ENCODE results near the gene TULP4.
A peak's percentile ranks its signal among the peaks of the same experiment; 100 is the strongest.
"Not testable (repeated sequence)": the region's sequence is repeated elsewhere in the genome, so short reads cannot be mapped to it uniquely, and the experiment has no call there.

Gene TULP4

DNA sequence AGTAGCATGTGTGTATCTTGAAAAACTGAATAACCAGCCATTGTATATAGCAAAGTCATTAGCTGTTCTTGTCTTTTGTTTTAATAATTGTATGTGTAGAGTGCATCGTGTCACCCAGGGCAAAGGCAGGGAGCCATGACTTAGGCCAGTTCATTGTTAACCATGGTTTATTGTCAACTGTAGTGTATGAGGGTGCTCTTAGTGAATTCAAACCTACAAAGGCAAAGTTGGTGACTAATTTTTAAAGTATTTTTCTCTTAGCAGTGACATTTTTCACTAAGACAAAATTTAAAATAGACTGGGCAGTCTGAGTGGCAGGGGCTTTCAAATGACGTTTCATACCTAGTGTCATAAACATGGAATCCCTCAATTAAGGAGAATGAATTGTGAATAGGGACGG is 79.0 kb downstream of the TULP4 start (continued):
- TF ChIP-seq, protein P1, sequence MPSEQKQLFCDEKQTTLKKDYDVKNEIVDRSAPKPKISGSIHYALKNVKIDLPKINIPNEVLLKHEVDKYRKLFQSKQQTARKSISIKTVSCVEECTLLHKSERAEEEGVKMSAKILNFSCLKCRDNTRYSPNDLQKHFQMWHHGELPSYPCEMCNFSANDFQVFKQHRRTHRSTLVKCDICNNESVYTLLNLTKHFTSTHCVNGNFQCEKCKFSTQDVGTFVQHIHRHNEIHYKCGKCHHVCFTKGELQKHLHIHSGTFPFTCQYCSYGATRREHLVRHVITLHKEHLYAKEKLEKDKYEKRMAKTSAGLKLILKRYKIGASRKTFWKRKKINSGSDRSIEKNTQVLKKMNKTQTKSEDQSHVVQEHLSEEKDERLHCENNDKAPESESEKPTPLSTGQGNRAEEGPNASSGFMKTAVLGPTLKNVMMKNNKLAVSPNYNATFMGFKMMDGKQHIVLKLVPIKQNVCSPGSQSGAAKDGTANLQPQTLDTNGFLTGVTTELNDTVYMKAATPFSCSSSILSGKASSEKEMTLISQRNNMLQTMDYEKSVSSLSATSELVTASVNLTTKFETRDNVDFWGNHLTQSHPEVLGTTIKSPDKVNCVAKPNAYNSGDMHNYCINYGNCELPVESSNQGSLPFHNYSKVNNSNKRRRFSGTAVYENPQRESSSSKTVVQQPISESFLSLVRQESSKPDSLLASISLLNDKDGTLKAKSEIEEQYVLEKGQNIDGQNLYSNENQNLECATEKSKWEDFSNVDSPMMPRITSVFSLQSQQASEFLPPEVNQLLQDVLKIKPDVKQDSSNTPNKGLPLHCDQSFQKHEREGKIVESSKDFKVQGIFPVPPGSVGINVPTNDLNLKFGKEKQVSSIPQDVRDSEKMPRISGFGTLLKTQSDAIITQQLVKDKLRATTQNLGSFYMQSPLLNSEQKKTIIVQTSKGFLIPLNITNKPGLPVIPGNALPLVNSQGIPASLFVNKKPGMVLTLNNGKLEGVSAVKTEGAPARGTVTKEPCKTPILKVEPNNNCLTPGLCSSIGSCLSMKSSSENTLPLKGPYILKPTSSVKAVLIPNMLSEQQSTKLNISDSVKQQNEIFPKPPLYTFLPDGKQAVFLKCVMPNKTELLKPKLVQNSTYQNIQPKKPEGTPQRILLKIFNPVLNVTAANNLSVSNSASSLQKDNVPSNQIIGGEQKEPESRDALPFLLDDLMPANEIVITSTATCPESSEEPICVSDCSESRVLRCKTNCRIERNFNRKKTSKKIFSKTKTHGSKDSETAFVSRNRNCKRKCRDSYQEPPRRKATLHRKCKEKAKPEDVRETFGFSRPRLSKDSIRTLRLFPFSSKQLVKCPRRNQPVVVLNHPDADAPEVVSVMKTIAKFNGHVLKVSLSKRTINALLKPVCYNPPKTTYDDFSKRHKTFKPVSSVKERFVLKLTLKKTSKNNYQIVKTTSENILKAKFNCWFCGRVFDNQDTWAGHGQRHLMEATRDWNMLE (tag by site-specific recombination; conservative IDR thresholded peaks at IDR 0.05; ENCODE audit: low read depth), result no peak
- TF ChIP-seq ZNF530 (tag by site-specific recombination; IDR thresholded peaks at IDR 0.05; ENCODE audit: low read depth) (no peak), ZNF175 (tag by site-specific recombination; IDR thresholded peaks at IDR 0.05) (no peak)

DNA sequence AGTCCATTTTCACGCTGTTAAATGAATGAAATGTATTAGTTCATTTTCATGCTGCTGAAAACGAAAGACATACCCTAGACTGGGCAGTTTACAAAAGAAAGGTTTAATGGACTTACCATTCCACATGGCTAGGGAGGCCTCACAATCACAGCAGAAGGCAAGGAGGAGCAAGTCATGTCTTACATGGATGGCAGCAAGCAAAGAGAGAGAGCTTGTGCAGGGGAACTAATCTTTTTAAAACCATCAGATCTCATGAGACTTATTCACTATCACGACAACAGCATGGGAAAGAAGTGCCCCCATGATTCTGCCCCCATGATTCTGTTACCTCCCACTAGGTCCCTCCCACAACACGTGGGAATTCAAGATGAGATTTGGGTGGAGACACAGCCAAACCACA is 79.7 kb downstream of the TULP4 start:
- H3K4me1 ChIP-seq (ENCODE audit: control insufficient read depth, insufficient read depth, low read length); H3K9me3 ChIP-seq (ENCODE audit: control insufficient read depth, insufficient read depth, low read depth, low read length); H3K27ac ChIP-seq (ENCODE audit: extremely low read depth, low read depth, low read length); POLR2A ChIA-PET; H3K36me3 ChIP-seq (ENCODE audit: control insufficient read depth in 2 of 2, insufficient read depth in 1 of 2, low read length in 2 of 2); H3K4me3 ChIP-seq (ENCODE audit: low read depth, low read length): not testable (repeated sequence)
- CTCF ChIA-PET, result interaction anchor here (1.0 kb wide), 1 partner anchor 171 kb away, joined by 4 read pairs; no protein-coding TSS in a partner anchor
- peak; percentile 85 for TF ChIP-seq SETDB1 (IDR thresholded peaks at IDR 0.05; ENCODE audit: insufficient read length, low read length)

DNA sequence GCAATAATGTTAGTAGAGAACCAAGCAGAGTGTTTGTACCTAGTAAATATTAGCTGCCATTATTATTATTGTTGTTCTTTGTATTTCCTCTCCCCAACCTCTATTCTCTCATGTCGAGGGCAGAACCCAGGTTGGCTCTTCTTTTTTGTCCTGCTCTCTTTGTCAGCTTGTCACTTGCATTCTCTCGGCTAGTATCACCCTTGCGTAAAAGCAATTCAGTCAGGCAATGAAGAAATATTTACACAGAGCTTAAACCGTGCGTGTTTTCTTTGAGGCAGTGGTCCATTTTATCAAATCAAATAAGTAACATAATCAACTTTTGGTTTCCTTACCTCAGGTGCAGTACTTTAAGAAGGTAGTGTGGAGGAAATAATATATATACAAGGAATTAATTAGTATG is 83.9 kb downstream of the TULP4 start:
- no peak overlapping the region for H3K4me3 ChIP-seq (ENCODE audit: low read depth, low read length)
- CTCF ChIA-PET, result interaction anchor here (0.7 to 1.2 kb wide), 3 partner anchors 111 to 175 kb away, joined by 3 to 4 read pairs (median 3); no protein-coding TSS in a partner anchor
- peaks cover 6% of the 10 kb centered on the region; the same call in 1 of the 2 replicates for H3K4me1 ChIP-seq (ENCODE audit: control insufficient read depth, insufficient read depth, low read length)
- TF ChIP-seq, protein P2, sequence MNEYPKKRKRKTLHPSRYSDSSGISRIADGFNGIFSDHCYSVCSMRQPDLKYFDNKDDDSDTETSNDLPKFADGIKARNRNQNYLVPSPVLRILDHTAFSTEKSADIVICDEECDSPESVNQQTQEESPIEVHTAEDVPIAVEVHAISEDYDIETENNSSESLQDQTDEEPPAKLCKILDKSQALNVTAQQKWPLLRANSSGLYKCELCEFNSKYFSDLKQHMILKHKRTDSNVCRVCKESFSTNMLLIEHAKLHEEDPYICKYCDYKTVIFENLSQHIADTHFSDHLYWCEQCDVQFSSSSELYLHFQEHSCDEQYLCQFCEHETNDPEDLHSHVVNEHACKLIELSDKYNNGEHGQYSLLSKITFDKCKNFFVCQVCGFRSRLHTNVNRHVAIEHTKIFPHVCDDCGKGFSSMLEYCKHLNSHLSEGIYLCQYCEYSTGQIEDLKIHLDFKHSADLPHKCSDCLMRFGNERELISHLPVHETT (tag by site-specific recombination; IDR thresholded peaks at IDR 0.05), result no peak
- no peak for TF ChIP-seq ZNF529 (tag by site-specific recombination; IDR thresholded peaks at IDR 0.05; ENCODE audit: insufficient replicate concordance)
- TF ChIP-seq, protein P3, sequence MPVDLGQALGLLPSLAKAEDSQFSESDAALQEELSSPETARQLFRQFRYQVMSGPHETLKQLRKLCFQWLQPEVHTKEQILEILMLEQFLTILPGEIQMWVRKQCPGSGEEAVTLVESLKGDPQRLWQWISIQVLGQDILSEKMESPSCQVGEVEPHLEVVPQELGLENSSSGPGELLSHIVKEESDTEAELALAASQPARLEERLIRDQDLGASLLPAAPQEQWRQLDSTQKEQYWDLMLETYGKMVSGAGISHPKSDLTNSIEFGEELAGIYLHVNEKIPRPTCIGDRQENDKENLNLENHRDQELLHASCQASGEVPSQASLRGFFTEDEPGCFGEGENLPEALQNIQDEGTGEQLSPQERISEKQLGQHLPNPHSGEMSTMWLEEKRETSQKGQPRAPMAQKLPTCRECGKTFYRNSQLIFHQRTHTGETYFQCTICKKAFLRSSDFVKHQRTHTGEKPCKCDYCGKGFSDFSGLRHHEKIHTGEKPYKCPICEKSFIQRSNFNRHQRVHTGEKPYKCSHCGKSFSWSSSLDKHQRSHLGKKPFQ (tag by site-specific recombination; IDR thresholded peaks at IDR 0.05), result no peak
- TF ChIP-seq GLI4 (tag by site-specific recombination; IDR thresholded peaks at IDR 0.05), result no peak
- TF ChIP-seq KLF8 (tag by site-specific recombination; IDR thresholded peaks at IDR 0.05), result no peak
- TF ChIP-seq, protein P4, sequence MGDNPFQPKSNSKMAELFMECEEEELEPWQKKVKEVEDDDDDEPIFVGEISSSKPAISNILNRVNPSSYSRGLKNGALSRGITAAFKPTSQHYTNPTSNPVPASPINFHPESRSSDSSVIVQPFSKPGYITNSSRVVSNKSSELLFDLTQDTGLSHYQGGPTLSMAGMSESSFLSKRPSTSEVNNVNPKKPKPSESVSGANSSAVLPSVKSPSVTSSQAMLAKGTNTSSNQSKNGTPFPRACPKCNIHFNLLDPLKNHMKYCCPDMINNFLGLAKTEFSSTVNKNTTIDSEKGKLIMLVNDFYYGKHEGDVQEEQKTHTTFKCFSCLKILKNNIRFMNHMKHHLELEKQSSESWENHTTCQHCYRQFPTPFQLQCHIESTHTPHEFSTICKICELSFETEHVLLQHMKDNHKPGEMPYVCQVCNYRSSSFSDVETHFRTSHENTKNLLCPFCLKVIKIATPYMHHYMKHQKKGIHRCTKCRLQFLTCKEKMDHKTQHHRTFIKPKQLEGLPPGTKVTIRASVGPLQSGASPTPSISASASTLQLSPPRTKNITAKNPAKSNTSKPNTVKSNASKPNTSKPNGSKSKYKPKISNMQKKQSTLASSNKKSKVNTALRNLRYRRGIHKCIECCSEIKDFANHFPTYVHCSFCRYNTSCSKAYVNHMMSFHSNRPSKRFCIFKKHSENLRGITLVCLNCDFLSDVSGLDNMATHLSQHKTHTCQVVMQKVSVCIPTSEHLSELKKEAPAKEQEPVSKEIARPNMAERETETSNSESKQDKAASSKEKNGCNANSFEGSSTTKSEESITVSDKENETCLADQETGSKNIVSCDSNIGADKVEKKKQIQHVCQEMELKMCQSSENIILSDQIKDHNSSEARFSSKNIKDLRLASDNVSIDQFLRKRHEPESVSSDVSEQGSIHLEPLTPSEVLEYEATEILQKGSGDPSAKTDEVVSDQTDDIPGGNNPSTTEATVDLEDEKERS (tag by site-specific recombination; IDR thresholded peaks at IDR 0.05), result no peak
- TF ChIP-seq ZBTB20 (tag by site-specific recombination; IDR thresholded peaks at IDR 0.05), result no peak
- no peak for TF ChIP-seq ZNF266 (tag by site-specific recombination; IDR thresholded peaks at IDR 0.05; ENCODE audit: low read depth)
- no peak for TF ChIP-seq KLF9 (tag by site-specific recombination; IDR thresholded peaks at IDR 0.05; ENCODE audit: low read depth)
- TF ChIP-seq ZNF155 (tag by site-specific recombination; IDR thresholded peaks at IDR 0.05), result no peak
- TF ChIP-seq ZNF48 (tag by site-specific recombination; IDR thresholded peaks at IDR 0.05), result no peak
- no peak for TF ChIP-seq ZBTB21 (tag by site-specific recombination; IDR thresholded peaks at IDR 0.05)
- TF ChIP-seq ZNF157 (tag by site-specific recombination; IDR thresholded peaks at IDR 0.05), result no peak
- no peak for TF ChIP-seq ZNF624 (tag by site-specific recombination; IDR thresholded peaks at IDR 0.05)
- TF ChIP-seq SCRT2 (tag by site-specific recombination; IDR thresholded peaks at IDR 0.05), result no peak
- no peak for TF ChIP-seq HOXC10 (CRISPR knock-in tag; IDR thresholded peaks at IDR 0.05)
- TF ChIP-seq ZNF169 (tag by site-specific recombination; IDR thresholded peaks at IDR 0.05), result no peak
- no peak for TF ChIP-seq SP3 (tag by site-specific recombination; IDR thresholded peaks at IDR 0.05)
- no peak for TF ChIP-seq ZNF629 (tag by site-specific recombination; IDR thresholded peaks at IDR 0.05)
- POLR2A ChIA-PET, result no interaction called here
- no peak overlapping the region for H3K27ac ChIP-seq (ENCODE audit: extremely low read depth, low read depth, low read length)
- H3K9me3 ChIP-seq (ENCODE audit: control insufficient read depth, insufficient read depth, low read depth, low read length), result no peaks in the 10 kb centered on the region
- no peaks in the 10 kb centered on the region; a peak in 1 of 3 replicates for H3K36me3 ChIP-seq (ENCODE audit: control insufficient read depth in 2 of 2, insufficient read depth in 1 of 2, low read length in 2 of 2)

Measured in HEK293 (cell line).